IPS-20b (cell line): ENCODE measurements around the gene TP73.
A peak's percentile ranks its signal among the peaks of the same experiment; 100 is the strongest.
"Not testable (repeated sequence)": the region's sequence is repeated elsewhere in the genome, so short reads cannot be mapped to it uniquely, and the experiment has no call there.

Experiments
- H3K27ac ChIP-seq: one replicate; pipeline ENCODE4 v1.5.1; 2013; ENCODE audit warnings: low read length
- H3K27me3 ChIP-seq: 2 replicates; pipeline ENCODE4 v1.6.1; 2013; ENCODE audit warnings: mild to moderate bottlenecking, low read length, inconsistent platforms; ENCODE audit not compliant: insufficient read depth
- H3K36me3 ChIP-seq: 2 replicates; pipeline ENCODE4 v1.6.1; 2013; ENCODE audit warnings: low read depth, mild to moderate bottlenecking, inconsistent platforms, low read length, moderate library complexity; ENCODE audit not compliant: insufficient read depth
- H3K4me1 ChIP-seq: 2 replicates; pipeline ENCODE4 v1.6.1; 2013; ENCODE audit warnings: mild to moderate bottlenecking, control low read depth, inconsistent platforms, low read length, moderate library complexity; ENCODE audit not compliant: insufficient read depth
- H3K4me3 ChIP-seq: 2 replicates; pipeline ENCODE4 v1.5.1; 2013; ENCODE audit warnings: mild to moderate bottlenecking, low read length, inconsistent platforms
- H3K9ac ChIP-seq: 2 replicates; pipeline ENCODE4 v1.6.1; 2013; ENCODE audit warnings: low read depth, mild to moderate bottlenecking, inconsistent platforms, low read length, moderate library complexity
- H3K9me3 ChIP-seq: 2 replicates; pipeline ENCODE4 v1.6.1; 2013; ENCODE audit warnings: mild to moderate bottlenecking, low read depth, low read length, inconsistent platforms; ENCODE audit not compliant: insufficient read depth

Gene TP73

DNA sequence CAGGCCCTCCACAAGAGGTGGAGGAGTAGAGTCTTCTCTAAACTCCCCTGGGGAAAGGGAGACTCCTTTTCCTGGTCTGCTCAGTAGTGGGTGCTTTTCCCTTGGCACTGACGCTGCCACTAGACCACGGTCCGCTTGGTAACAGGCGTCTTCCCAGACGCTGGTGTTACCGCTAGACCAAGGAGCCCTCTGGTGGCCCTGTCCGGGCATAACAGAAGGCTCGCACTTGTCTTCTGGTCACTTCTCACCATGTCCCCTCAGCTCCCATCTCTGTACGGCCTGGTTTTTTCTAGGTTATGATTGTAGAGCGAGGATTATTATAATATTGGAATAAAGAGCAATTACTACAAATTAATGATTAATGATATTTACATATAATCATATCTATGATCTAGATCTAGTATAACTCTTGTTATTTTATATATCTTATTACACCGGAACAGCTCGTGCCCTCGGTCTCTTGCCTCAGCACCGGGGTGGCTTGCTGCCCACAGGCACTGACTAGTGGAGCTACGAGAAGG lies 31.1 kb upstream of the TP73 start:
- H3K27me3 ChIP-seq = peaks cover 17% of the 10 kb centered on the region; the same call in 1 of the 2 replicates
- H3K9ac ChIP-seq, H3K4me3 ChIP-seq, H3K27ac ChIP-seq, H3K36me3 ChIP-seq, H3K4me1 ChIP-seq, H3K9me3 ChIP-seq: not testable (repeated sequence)

DNA sequence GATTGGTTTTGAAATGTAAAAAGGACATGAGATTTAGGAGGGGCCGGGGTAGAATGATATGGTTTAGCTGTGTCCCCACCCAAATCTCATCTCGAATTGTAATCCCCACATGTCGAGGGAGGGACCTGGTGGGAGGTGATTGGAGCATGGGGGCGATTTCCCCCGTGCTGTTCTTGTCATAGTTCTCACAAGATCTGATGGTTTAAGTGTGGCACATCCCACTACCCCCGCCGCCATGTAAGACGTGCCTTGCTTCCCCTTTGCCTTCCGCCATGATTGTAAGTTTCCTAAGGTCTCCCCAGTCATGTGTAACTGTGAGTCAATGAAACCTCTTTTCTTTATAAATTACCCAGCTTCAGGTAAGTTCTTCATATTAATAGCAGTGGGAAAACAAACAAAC lies 30.2 kb upstream of the TP73 start:
- not testable (repeated sequence) for H3K9ac ChIP-seq, H3K4me1 ChIP-seq, H3K9me3 ChIP-seq, H3K27ac ChIP-seq, H3K4me3 ChIP-seq, H3K36me3 ChIP-seq
- H3K27me3 ChIP-seq = peaks cover 17% of the 10 kb centered on the region; the same call in 1 of the 2 replicates

- H3K27me3 ChIP-seq = peaks cover 17% of the 10 kb centered on the region; the same call in 1 of the 2 replicates
- H3K27ac ChIP-seq = no peak overlapping the region
- no peaks in the 10 kb centered on the region for H3K9me3 ChIP-seq
- peak overlapping the region; percentile 45; the same call in 1 of the 2 replicates for H3K9ac ChIP-seq
- H3K4me3 ChIP-seq = peak overlapping the region; percentile 87
- 0 out of 2 replicates have a peak, but pooled peaks cover 4% of the 10 kb centered on the region for H3K4me1 ChIP-seq
- H3K36me3 ChIP-seq = peaks cover 14% of the 10 kb centered on the region
Observed at GRCh38 chr1:3623441-3624199, 28.7 kb upstream of the TP73 start.

DNA sequence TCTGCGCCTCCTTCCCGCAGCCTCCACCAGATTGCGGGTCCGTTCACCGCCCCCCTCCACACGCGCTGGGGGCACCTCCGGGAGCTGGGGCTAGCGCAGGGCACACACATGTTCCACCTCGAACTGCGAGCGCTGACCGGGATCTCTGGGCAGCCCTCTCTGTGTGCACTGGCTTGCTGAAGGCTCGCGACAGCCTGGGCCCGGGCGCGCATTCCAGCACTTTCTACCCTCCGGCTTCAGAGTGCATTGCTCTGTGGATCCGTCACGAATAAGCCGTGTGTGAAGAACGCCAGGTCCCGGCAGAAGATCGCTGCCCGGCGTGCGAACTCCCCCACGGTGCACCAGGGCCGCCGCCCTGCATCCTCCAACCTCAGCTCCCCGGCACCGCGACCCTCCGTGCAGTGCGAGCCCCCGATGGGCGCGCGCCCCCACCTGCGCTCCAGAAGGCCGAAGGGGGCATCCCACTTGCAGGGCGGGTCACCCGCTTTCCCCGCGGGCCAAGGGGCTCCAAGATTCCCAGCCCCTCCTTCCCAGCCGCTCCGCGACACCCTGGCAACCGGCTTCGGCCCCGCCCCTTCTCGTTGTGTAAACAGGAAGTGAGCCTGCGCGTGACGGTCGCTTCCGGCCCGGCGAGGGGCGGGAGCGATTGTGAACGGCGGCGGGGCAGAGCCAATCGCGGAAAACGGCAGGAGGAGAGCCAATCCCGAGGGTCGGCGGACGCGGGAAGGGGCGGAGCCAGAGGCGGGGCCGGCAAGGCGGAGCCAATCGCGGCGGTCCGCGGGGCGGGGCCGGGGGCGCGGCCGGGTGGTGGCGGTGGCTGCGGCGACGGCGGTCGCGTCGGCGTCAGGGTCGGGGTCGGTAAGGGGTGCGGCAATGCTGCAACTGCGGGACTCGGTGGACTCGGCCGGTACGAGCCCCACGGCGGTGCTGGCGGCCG lies 27.8 kb upstream of the TP73 start, which contains the start of gene TPRG1L:
TSS of gene TPRG1L (plus strand) at position 816 of the 937 bp plus-strand sequence. CDS start at position 874, 58 bp downstream.
- H3K9ac ChIP-seq = peak within 1 kb of the TSS; percentile 45; the same call in 1 of the 2 replicates
- peaks cover 17% of the 10 kb centered on the region; the same call in 1 of the 2 replicates for H3K27me3 ChIP-seq
- no peaks in the 10 kb centered on the region for H3K9me3 ChIP-seq
- H3K4me3 ChIP-seq = peak within 1 kb of the TSS; percentile 87
- 0 out of 2 replicates have a peak, but pooled peaks cover 4% of the 10 kb centered on the region for H3K4me1 ChIP-seq
- H3K36me3 ChIP-seq = peaks cover 22% of the 10 kb centered on the region
- no peak within 1 kb of the TSS for H3K27ac ChIP-seq

GRCh38 chr1:3625151-3625907 lies 27.0 kb upstream of the TP73 start:
- H3K4me3 ChIP-seq = peak overlapping the region; percentile 71
- H3K36me3 ChIP-seq = peaks cover 30% of the 10 kb centered on the region
- H3K9me3 ChIP-seq = no peaks in the 10 kb centered on the region
- peak overlapping the region; percentile 36; the same call in 1 of the 2 replicates for H3K9ac ChIP-seq
- no peak overlapping the region for H3K27ac ChIP-seq
- peaks cover 11% of the 10 kb centered on the region; the same call in 1 of the 2 replicates for H3K27me3 ChIP-seq
- 0 out of 2 replicates have a peak, but pooled peaks cover 4% of the 10 kb centered on the region for H3K4me1 ChIP-seq

DNA sequence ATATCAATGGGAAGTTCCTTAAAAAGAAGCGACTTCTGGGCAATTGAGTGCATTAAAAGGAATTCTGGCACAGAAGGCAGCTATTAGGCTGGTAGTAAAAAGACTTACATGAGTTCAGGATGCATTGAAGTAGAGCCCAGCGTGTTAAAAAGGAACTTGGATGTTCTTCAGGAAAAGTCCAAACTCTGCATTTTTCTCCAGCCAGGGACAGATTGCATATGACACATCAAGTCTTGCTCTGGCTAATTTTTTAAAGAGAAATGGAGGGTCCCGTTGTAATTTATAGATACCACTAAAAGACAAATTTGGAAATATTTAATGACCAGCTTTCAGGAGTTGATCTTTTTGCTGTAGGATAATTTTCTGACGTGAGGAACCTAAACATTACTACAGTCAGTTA lies 26.3 kb upstream of the TP73 start:
- peaks cover 6% of the 10 kb centered on the region; the same call in 1 of the 2 replicates for H3K27me3 ChIP-seq
- H3K9ac ChIP-seq = no peak overlapping the region
- peaks cover 32% of the 10 kb centered on the region for H3K36me3 ChIP-seq
- H3K4me1 ChIP-seq = 0 out of 2 replicates have a peak, but pooled peaks cover 4% of the 10 kb centered on the region
- no peak overlapping the region for H3K27ac ChIP-seq
- no peaks in the 10 kb centered on the region for H3K9me3 ChIP-seq
- peak overlapping the region; percentile 71 for H3K4me3 ChIP-seq

DNA sequence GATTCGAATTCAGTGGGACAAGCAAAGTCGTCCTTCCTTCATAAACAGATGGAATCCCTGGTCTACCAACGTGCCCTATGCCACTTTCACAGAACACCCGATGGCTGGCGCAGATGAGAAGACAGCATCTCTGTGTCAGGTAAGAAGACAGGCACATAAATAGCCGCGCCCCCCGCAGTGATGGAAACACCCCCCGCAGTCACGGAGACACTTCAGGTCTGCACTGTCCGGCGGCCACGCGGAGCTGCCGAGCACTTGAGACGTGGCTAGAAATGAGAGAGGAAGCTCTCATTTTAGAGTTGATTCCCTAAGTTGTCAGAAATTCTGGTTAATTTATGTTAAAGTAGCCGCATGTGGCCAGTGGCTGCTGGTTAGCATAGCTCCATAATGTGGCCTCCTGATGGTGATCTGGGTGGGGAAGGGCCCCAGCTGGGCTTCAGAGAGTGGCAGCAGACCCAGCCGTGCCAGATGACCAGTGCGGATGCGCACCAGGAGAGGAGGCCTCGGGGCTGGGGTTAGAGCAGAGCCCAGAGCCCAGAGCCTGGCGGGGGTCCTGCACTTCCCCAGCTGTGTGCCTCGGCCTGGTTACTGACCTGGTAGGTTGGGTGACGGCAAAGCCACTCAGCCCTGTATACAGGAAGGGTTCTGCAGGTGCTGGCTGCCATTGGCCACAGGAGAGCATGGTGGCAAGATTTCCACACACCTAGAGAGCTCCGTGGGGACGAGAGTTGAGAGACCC lies 24.6 kb upstream of the TP73 start:
- Histone ChIP-seq H3K9ac (no peak overlapping the region), H3K4me3 (no peak overlapping the region), H3K36me3 (peaks cover 38% of the 10 kb centered on the region), H3K27me3 (peaks cover 6% of the 10 kb centered on the region; the same call in 1 of the 2 replicates), H3K27ac (no peak overlapping the region), H3K9me3 (no peaks in the 10 kb centered on the region), H3K4me1 (0 out of 2 replicates have a peak, but pooled peaks cover 8% of the 10 kb centered on the region)

DNA sequence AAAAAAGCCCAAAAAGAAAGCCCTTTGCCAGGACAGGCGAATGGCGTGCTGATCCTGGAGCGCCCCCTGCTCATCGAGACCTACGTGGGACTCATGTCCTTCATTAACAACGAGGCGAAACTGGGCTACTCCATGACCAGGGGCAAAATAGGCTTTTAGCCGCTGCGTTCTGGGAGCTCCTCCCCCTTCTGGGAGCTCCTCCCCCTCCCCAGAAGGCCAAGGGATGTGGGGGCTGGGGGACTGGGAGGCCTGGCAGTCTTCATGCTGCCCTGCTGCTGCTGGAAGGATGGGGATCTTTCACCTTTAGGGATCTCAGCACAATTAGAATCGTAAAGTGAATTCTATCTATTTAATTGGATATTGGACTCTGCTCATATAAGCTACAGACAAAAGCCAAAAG lies 23.9 kb upstream of the TP73 start:
- no peak overlapping the region for H3K4me3 ChIP-seq
- no peak overlapping the region for H3K9ac ChIP-seq
- H3K9me3 ChIP-seq = no peaks in the 10 kb centered on the region
- H3K27me3 ChIP-seq = peaks cover 6% of the 10 kb centered on the region; the same call in 1 of the 2 replicates
- peaks cover 38% of the 10 kb centered on the region for H3K36me3 ChIP-seq
- no peak overlapping the region for H3K27ac ChIP-seq
- H3K4me1 ChIP-seq = 0 out of 2 replicates have a peak, but pooled peaks cover 8% of the 10 kb centered on the region

GRCh38 chr1:3629561-3630160 lies 22.7 kb upstream of the TP73 start:
- Histone ChIP-seq H3K4me1 (0 out of 2 replicates have a peak, but pooled peaks cover 8% of the 10 kb centered on the region), H3K27me3 (no peaks in the 10 kb centered on the region), H3K36me3 (peaks cover 49% of the 10 kb centered on the region), H3K9me3 (no peaks in the 10 kb centered on the region), H3K9ac (no peak overlapping the region), H3K4me3 (no peak overlapping the region), H3K27ac (no peak overlapping the region)

DNA sequence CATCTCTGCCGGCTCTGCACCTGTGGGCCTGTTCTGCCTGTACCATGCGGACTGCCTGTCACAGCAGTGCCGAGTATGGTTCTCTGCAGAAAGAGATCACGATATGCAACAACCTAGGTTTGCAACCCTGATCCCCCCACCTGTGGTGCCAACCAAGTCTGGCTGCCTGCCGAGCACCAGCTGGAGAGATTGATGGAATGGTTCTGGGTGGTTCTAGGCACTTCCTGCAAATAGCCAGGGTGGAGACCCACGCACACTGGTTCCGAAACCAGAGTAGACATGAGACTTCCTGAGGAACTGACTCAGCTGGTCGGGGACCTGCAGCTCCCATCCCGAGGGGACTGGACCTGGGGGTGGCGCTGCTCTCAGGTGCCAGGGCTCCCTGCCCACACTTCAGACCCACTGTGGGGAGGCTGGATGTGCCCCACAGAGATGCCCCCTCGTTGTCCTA lies 22.1 kb upstream of the TP73 start:
- peaks cover 54% of the 10 kb centered on the region for H3K36me3 ChIP-seq

More for the DNA sequence above, 22.1 kb upstream of the TP73 start:
- Histone ChIP-seq H3K27ac (no peak overlapping the region), H3K9me3 (no peaks in the 10 kb centered on the region), H3K4me3 (no peak overlapping the region), H3K4me1 (0 out of 2 replicates have a peak, but pooled peaks cover 8% of the 10 kb centered on the region), H3K27me3 (no peaks in the 10 kb centered on the region), H3K9ac (no peak overlapping the region)
